Tibial nerve (tissue), 3 donors: ENCODE data around the gene SPECC1.

Experiments
- POLR2A ChIP-seq, 2 donors: fragments of 450-650 bp; IDR thresholded peaks; one replicate each; pipeline ENCODE4 v1.6.1; 2017; ENCODE audit warnings: antibody characterized with exemption in 2 of 2, mild to moderate bottlenecking in 2 of 2, moderate library complexity in 2 of 2
- TF ChIP-seq, protein P1 (sequence below), 5 experiments: fragments of 200-600 bp in 3 of 5; fragments of 450-650 bp in 2 of 5; sonication (generic) in 3 of 5; IDR thresholded peaks; one replicate each; pipeline ENCODE4 v1.5.1; 2016 to 2019; ENCODE audit warnings: antibody characterized with exemption in 5 of 5, mild to moderate bottlenecking in 3 of 5, moderate library complexity in 2 of 5

GRCh38 chr17:20092261-20092867 lies 83.2 kb downstream of the SPECC1 start:
- TF ChIP-seq, protein P1, sequence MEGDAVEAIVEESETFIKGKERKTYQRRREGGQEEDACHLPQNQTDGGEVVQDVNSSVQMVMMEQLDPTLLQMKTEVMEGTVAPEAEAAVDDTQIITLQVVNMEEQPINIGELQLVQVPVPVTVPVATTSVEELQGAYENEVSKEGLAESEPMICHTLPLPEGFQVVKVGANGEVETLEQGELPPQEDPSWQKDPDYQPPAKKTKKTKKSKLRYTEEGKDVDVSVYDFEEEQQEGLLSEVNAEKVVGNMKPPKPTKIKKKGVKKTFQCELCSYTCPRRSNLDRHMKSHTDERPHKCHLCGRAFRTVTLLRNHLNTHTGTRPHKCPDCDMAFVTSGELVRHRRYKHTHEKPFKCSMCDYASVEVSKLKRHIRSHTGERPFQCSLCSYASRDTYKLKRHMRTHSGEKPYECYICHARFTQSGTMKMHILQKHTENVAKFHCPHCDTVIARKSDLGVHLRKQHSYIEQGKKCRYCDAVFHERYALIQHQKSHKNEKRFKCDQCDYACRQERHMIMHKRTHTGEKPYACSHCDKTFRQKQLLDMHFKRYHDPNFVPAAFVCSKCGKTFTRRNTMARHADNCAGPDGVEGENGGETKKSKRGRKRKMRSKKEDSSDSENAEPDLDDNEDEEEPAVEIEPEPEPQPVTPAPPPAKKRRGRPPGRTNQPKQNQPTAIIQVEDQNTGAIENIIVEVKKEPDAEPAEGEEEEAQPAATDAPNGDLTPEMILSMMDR (IDR thresholded peaks at IDR 0.05), result no peak
- TF ChIP-seq POLR2A (IDR thresholded peaks at IDR 0.05), result no peak
